ENCODE measurements around the gene DCST2. TPM values are rescaled to one million over a fixed set of nuclear protein-coding genes. Genes with fewer than 3 reads are reported as not detected.
A peak's percentile ranks its signal among the peaks of the same experiment; 100 is the strongest.

DCST2 gene
- total and polyA plus RNA-seq, 2 donors from 2014 or later = 0.43 to 1.4 TPM

DNA sequence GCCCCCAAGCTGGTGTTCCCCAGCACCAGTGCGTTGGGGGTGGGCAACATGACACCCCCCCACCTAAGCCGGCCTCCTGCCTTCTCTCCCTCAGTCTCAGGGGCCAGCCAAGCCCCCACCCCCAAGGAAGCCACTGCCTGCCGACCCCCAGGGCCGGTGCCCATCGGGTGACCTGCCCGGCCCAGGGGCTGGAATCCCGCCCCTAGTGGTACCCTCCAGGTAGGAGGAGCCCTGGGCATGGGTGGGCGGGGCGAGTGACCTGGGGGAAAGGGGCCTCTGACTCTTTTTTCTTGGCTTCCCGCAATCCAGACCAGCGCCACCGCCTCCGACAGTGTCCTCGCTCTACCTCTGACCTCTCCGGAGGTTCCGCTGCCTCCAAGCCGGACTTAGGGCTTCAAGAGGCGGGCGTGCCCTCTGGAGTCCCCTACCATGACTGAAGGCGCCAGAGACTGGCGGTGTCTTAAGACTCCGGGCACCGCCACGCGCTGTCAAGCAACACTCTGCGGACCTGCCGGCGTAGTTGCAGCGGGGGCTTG is 28.6 kb upstream of the DCST2 start:
- Histone ChIP-seq H3K9ac (ENCODE audit: low read length in 3 of 3) (peak overlapping the region in 1 of 3 donors; percentile 26), H3K4me1 (ENCODE audit: control insufficient read depth in 2 of 3, insufficient read depth in 2 of 3, low read depth in 1 of 3, low read length in 3 of 3) (peaks cover 0 to 17% (median 4%) of the 10 kb centered on the region in 3 donors), H3K9me3 (ENCODE audit: control insufficient read depth in 2 of 3, insufficient read depth in 1 of 3, low read length in 3 of 3) (no peaks in the 10 kb centered on the region), H3K36me3 (ENCODE audit: control insufficient read depth in 2 of 3, insufficient read depth in 3 of 3, low read length in 3 of 3) (no peaks in the 10 kb centered on the region), H3K27ac (ENCODE audit: low read depth in 2 of 2, low read length in 2 of 2) (no peak overlapping the region), H3K4me3 (ENCODE audit: low read length in 3 of 3) (no peak overlapping the region), H3K27me3 (ENCODE audit: control insufficient read depth, insufficient read depth, low read length) (no peaks in the 10 kb centered on the region)
- TF ChIP-seq, protein P1, sequence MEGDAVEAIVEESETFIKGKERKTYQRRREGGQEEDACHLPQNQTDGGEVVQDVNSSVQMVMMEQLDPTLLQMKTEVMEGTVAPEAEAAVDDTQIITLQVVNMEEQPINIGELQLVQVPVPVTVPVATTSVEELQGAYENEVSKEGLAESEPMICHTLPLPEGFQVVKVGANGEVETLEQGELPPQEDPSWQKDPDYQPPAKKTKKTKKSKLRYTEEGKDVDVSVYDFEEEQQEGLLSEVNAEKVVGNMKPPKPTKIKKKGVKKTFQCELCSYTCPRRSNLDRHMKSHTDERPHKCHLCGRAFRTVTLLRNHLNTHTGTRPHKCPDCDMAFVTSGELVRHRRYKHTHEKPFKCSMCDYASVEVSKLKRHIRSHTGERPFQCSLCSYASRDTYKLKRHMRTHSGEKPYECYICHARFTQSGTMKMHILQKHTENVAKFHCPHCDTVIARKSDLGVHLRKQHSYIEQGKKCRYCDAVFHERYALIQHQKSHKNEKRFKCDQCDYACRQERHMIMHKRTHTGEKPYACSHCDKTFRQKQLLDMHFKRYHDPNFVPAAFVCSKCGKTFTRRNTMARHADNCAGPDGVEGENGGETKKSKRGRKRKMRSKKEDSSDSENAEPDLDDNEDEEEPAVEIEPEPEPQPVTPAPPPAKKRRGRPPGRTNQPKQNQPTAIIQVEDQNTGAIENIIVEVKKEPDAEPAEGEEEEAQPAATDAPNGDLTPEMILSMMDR (IDR thresholded peaks at IDR 0.05; ENCODE audit: borderline replicate concordance, extremely low read depth, insufficient read depth) = no peak
- FAIRE-seq (no peak), DNase-seq (peak in 3 of 5 donors; percentile 42 to 88 (median 84))
- intact Hi-C loops (cut with DNase I) = no loop called here

DNA sequence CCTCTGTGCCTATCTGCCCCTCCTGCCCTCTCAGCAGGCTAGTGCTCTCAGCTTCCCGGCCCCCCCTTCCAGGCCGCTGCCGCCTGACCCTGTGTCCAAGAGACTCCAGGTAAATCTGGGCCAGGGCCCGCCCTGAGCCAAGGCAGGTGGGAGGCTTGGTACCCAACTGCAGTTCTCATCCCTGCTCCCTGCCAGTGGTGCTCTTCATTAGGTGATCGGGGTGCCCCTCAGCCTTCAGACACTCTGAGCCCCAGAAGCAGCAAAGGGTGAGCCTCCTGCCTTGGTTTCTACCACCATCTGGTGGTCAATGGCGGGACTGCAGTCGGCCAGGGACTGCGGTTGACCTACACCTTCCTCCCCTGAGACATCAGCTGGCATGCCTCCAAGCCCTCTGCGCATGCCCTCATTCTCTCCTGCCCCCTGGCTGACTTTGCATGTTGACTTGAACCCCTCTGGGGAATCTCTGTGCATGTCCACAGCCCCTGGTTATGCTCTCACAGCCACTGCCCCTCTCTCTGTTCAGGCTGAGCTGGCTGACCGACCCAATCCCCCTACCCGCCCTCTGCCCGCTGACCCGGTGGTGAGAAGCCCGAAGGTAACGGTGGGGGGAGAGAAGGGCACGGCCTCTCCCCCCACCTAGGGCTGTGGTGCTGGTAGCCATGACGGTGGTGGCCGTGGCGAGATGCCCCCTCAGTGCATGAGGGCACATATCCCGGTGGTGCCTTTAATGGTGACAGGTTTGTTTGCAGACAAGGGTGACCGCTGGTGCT is 28.0 kb upstream of the DCST2 start:
- Histone ChIP-seq H3K36me3 (ENCODE audit: control insufficient read depth in 2 of 3, insufficient read depth in 3 of 3, low read length in 3 of 3) (no peaks in the 10 kb centered on the region), H3K9me3 (ENCODE audit: control insufficient read depth in 2 of 3, insufficient read depth in 1 of 3, low read length in 3 of 3) (no peaks in the 10 kb centered on the region), H3K27me3 (ENCODE audit: control insufficient read depth, insufficient read depth, low read length) (no peaks in the 10 kb centered on the region), H3K9ac (ENCODE audit: low read length in 3 of 3) (peak overlapping the region in 1 of 3 donors; percentile 26), H3K27ac (ENCODE audit: low read depth in 2 of 2, low read length in 2 of 2) (no peak overlapping the region), H3K4me1 (ENCODE audit: control insufficient read depth in 2 of 3, insufficient read depth in 2 of 3, low read depth in 1 of 3, low read length in 3 of 3) (peaks cover 0 to 17% (median 4%) of the 10 kb centered on the region in 3 donors), H3K4me3 (ENCODE audit: low read length in 3 of 3) (no peak overlapping the region)
- DNase-seq = peak; percentile 90 to 96 (median 91)
- FAIRE-seq = no peak
- TF ChIP-seq, protein P1 (IDR thresholded peaks at IDR 0.05; ENCODE audit: borderline replicate concordance, extremely low read depth, insufficient read depth) = peak; percentile 97
- intact Hi-C loops (cut with DNase I) = no loop called here

DNA sequence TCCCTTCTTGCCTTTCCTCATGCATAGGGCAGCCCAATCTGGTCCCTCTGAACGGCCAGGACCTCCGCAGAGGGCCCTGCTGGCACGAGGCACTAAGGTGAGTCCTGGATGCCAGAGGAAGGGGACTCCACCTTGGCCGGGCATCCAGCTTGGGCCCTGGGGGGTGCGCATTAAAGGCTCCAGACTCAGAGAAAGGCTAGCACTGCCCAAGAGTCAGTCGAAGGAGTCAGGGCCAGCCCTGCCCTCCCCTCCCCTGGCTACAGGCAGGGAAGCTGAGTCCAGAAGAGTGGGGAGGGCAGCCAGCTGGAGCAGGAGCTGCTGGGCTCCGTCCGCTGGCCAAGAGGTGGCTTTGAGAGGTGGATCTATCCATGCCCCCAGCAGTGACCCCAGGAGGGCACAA is 27.2 kb upstream of the DCST2 start:
- Histone ChIP-seq H3K27ac (ENCODE audit: low read depth in 2 of 2, low read length in 2 of 2) (no peak overlapping the region), H3K9me3 (ENCODE audit: control insufficient read depth in 2 of 3, insufficient read depth in 1 of 3, low read length in 3 of 3) (no peaks in the 10 kb centered on the region), H3K4me1 (ENCODE audit: control insufficient read depth in 2 of 3, insufficient read depth in 2 of 3, low read depth in 1 of 3, low read length in 3 of 3) (peaks cover 0 to 17% (median 4%) of the 10 kb centered on the region in 3 donors), H3K4me3 (ENCODE audit: low read length in 3 of 3) (no peak overlapping the region), H3K36me3 (ENCODE audit: control insufficient read depth in 2 of 3, insufficient read depth in 3 of 3, low read length in 3 of 3) (no peaks in the 10 kb centered on the region), H3K9ac (ENCODE audit: low read length in 3 of 3) (no peak overlapping the region), H3K27me3 (ENCODE audit: control insufficient read depth, insufficient read depth, low read length) (no peaks in the 10 kb centered on the region)
- DNase-seq (peak in 1 of 5 donors; percentile 69), FAIRE-seq (no peak)
- TF ChIP-seq, protein P1 (IDR thresholded peaks at IDR 0.05; ENCODE audit: borderline replicate concordance, extremely low read depth, insufficient read depth) = no peak
- intact Hi-C loops (cut with DNase I) = no loop called here
